GM18861 (cell line): ENCODE results near the gene MKRN2.
"Not testable (repeated sequence)": the region's sequence is repeated elsewhere in the genome, so short reads cannot be mapped to it uniquely, and the experiment has no call there.

Experiments
- ATAC-seq: cut with Tn5 transposase; IDR thresholded peaks from one replicate; pipeline ENCODE4 v1.9.1; 2021; ENCODE audit not compliant: unreplicated experiment

The MKRN2 gene, protein sequence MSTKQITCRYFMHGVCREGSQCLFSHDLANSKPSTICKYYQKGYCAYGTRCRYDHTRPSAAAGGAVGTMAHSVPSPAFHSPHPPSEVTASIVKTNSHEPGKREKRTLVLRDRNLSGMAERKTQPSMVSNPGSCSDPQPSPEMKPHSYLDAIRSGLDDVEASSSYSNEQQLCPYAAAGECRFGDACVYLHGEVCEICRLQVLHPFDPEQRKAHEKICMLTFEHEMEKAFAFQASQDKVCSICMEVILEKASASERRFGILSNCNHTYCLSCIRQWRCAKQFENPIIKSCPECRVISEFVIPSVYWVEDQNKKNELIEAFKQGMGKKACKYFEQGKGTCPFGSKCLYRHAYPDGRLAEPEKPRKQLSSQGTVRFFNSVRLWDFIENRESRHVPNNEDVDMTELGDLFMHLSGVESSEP

DNA sequence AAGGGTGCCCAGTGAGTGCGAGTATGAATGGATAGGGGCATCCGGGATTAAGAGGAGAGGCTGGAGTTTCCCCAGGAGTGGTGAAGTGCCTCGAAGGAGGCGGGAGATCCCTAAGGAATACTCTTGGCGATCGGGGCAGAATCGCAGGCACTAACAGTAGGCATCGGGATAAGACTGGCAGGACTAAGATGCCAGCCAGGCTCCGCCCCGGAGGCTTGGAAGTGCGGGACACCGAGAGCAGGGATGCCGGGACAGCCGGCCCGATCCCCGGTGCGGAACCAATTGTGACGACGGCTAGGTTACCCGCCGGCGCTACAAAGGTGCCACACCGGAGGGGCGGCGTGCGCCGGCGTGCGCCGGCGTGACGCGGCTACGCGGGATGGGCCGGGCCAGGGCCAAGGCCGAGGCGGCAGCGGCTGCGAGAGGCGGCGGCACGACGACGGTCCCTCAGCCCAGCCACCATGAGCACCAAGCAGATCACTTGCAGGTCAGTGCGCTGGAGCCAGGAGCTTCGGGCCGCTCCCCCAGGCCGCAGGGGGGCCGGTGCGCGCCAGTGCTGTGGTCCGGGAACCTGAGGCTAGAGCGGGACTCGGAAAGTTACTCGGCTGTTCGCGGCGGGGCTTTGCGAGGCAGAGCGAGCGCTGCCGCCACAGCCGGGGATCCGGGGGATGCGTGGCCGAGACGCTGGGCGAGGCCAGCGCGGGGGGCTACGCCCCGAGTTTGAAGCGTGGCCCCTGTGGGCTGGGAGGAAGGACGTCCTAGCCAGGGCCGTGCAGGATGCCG lies at the start of gene MKRN2:
MKRN2 (plus strand) TSS at position 398 of the 783 bp plus-strand sequence; CDS start at position 462, 64 bp downstream.
- peak; percentile 72 for ATAC-seq

DNA sequence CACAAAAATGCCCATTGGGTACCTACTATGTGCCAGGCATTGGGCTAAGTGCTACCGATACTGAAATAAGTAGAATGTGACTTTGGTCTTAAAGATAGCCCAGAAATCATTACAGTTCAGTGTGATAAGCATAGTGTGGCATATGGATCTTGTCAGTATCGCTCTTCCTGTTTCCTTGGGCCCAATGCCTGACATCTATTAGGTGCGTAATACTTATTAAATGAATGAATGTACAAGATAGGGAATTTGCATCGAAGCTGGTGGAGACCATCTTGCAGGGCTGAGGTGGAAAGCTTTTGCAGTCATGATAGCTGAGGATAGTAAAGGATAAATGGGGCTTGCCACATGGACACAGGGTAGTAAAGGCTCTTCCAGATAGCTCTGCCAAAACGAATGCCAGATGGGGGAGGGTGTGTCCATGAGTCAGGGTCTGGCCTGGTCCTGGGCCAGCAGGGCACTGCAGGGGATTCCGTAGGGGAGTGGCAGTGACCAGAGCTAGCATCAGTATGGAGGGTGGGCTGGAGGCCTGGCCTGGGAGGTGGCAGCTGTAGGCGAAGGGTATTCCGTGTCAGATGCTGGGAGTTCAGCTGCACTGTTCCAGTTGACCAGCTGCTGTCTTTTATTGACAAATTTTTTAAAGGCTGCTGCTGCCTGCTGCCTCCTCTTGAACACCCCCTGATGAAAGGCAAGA lies 49.2 kb upstream of the MKRN2 start:
- no peak for ATAC-seq

DNA sequence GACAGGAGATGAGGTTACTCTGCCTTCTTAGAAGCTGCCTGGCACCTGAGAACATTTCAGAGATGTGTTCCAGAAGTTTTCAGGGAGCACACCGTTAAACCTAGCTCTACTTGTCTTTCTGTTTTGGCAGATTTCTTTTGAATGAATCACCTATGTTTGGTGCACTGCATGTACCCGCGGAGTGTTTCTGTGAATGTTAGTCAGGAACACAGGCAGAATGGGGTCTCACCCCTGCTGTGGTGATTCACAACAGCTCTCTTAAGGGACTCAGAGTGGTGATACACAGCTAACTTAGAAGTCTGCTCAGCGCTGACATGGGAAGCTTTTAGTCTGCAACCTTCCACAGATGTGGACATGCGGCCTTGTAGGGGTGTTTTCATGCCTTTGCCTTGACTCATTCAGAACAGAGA lies 48.6 kb upstream of the MKRN2 start:
- no peak for ATAC-seq

DNA sequence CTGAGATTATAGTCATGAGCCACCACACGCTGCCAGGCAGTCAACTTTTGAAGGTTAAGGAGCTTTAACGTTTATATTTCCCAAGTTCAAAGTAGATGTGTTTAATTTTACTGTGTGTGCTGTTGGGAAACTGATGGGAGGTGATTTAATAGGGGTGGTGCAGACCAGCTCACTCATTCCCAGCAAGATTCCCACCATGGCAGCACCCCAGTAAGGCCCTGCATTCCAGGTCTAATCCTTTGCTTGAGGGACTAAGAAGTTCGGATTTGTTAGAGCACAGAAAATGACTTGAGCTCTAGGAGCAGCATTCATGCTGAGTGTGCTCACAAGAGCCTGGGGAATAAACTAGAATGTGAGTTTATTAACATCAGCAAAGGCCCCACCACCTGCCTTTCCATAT lies 47.4 kb upstream of the MKRN2 start:
- ATAC-seq, result no peak

DNA sequence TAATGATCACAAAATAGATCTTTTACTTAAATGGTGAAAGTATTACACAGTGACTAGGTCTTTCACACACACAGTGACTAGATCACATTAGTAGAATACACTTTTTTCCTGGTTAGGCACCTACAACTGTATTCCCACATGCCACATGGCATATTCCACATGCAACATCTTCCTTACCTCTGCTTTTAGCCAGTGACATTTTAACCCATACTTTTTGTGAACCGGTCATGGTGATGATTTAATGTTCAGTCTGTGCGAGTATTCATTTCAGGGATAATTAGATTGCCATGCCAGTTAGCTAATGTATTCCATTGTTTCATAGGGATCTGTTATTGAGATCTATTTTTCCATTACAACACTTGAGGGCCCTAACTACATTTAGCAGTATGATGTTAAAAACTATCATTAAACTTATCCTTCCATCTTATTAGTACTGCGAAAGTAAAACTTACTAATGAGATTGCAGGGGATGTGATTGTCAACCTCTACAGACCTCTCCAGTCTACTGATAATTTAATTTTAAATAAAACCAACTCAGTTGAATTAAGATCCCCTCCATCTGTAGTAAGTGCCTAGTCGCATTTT lies 44.3 kb upstream of the MKRN2 start:
- no peak for ATAC-seq

DNA sequence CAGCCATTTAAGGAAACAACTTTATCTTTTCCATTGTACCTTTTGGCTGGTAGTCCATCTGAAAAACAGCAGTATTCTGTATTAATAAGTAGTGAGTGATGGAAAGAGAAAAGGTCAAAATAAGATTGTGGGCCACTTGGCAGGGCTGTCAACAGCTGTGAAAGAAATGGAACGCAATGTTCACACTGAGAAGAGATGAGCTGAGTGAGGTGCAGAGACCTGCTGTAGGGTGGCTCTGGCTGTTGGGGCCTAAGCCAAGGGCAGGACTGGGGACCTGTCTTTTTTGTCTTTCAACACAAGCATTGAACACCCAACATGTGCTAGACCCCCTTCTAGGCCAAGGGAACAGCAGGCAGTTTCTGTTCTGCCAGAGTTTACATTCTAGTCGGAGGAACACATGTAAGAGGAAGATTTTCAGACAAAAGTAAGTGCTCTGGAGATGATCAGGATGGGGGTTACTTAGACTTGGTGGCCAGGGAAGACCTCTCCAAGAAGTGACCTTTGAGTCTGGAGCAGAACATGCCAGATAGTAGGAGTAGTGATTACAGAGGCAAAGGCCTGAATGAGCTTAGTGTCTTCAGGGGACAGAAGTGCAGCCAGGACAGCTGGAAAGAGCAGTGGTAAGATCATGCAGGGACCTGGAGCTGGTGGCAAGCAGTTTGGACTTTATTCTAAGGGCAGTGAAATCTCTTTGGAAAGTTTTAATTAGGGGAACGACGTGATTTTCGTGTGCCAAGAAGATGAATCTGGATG lies 43.0 kb upstream of the MKRN2 start:
- no peak for ATAC-seq

DNA sequence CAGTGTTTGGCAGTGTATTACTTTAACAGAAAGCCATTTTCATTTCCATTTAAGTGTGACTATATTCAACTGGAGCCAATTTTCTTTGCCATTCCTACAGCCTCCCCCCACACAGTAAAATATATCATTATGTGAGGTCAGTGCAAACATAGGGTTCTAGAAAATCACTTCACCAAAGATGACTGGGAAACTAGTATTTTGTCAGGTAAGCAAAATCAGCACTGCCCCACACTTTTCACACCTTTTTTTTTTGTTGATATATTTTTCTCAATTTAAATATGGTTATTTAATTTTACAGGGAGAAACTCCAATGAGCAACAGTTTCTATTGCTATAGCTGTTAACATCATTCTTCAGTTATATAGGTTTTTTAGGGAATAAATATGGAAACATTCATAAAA lies 41.3 kb upstream of the MKRN2 start:
- no peak for ATAC-seq

DNA sequence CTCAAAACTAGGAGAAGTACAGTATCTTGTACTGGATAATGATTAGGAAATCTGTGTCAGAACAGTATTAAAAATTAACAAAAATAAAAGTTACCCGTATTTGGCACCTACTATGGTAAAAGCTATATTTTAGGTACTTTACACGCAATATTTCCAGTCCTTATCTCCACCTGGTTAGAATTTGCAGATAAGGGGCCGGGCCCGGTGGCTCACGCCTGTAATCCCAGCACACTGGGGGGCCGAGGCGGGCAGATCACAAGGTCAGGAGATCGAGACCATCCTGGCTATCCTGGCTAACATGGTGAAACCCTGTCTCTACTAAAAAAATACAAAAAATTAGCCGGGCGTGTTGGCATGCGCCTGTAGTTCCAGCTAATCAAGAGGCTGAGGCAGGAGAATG lies 40.0 kb upstream of the MKRN2 start:
- no peak for ATAC-seq

DNA sequence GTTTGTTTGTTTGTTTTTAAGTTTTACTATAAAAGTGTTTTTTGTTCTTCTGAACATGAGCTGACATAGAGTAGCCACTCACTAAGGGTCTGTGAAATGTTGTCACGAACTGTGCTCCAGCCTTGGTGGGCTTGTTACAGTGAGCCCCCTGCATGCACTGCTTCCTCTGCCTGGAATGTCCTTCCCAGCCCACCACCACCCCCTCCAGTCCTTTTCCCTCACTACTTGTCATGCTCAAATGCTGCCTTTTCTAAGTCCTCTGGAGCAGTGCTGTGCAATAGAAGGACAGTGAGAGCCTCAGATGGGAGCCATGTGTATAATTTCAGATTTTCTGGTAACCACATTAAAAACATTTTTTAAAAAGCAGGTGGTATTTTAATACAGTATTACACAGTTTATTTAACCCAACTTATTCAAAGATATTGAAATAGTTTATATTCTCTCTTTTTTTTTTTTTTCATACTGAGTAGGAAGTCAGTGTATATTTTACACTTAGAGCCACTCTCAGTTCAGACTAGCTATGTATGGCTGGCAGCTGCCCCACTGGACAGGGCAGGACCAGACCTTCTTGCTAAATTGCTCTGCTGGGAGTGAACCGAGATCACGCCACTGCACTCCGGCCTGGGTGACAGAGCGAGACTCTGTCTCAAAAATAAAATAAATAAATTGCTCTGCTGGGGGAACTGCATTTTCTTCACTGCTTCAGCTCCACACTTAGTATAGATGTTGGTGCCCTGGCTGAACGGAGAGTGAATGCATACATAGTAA lies 38.4 kb upstream of the MKRN2 start:
- no peak for ATAC-seq

DNA sequence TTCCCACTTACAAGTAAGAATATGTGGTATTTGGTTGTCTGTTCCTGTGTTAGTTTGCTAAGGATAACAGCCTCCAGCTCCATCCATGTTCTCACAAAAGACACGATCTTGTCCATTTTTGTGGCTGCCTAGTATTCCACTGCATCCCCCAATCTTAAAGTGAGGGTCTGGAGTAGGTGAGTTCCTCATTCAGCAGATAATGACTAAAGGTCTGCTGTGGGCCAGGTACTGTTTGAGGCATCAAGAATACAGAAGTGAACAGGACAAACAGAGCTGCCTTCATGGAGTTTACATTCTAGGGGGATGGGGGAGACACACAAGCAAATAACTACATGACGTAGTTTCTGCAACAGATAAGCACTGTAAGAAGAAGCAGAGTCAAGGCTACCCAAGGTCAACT lies 35.9 kb upstream of the MKRN2 start:
- ATAC-seq, result no peak

DNA sequence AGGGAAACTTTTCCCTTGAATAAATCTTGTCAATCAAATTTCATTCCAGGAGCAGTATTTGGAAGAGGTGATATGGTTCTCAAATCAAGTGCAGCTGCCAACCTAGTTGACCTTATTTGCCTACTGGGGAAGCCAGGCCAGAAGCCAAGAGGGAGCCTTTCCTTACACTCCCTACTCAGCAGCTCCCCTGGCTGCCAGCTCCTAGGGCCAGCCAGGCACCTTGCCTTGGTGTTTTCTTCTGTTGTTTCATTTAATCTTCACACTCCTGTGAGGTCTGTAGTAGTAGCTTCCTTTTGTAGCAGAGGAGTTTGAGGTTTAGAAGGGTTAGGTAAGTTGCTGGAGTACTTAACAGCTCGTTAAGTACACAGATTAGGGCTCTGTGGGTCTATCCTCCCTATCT lies 34.2 kb upstream of the MKRN2 start:
- no peak for ATAC-seq

DNA sequence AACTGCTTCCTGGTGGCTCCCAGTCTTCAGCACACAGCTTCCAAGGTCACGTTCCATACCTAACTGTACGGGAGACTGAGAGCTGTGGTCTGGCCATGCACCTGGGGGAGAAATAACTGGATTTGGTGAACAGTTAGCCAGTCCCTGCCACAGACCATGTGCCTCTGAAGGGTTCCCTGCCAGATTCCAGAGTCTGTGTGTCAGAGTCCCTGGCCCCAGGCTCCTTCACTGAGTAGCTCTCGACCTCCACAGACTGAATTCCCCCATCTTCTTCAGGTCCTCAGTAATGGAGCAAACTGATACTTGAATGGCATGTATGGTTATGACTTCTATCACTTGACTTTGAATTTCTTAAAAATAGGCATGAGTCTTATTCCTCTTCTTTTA lies 29.1 kb upstream of the MKRN2 start:
- no peak for ATAC-seq

DNA sequence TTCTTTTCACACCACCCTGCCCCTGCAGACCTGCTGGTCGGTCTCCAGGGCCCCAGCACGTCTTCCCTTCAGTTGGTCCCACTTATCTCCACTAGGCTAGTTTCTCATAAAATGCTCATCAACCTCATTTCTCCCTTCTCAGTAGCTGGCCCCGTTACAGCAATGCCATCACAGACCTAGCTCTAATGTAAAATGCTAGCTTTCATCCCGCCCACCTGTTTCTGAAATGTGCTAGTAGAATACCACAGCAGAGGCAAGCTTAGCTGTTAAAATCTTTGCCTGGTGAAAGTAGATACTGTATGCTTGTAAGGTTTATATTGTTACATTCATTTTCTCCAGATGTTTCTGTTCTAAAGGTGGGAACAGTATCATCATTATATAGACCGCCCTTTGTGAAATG lies 24.7 kb upstream of the MKRN2 start:
- ATAC-seq, result no peak

DNA sequence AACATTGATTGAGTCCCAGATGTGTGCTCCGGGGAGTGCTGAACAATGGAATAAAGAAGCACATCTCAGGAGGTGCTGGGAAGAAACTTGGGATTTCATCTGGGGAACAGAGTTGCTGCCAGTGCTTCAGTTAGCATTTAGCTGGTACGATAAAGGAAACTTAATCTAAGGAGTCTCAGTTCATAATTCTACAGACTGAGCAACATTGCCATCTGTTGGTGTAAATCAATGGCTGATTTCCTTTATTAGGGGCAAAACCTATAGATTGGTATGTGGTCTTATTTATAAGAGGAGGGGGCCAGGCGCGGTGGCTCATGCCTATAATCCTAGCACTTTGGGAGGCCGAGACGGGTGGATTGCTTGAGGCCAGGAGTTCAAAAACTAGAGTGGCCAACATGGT lies 20.5 kb upstream of the MKRN2 start:
- no peak for ATAC-seq

DNA sequence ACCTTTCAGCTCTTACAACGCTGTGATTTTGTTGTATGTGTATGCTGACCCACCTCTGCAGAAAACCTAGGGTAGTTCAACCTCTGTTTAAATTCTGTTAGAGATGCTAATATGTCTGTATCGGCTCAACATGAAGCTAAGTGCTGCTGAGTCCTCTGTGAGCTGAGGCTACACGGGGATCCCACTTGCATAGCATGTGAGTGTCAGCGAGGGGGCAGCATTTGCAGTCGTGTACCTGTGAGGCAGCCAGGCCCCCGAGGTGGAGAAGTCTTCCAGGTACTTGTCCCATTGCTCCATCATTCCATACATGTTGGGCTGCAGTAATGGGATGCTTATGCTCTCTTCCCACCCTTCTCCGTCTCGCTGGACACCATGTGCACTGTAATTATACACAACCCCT lies 15.3 kb upstream of the MKRN2 start:
- no peak for ATAC-seq

DNA sequence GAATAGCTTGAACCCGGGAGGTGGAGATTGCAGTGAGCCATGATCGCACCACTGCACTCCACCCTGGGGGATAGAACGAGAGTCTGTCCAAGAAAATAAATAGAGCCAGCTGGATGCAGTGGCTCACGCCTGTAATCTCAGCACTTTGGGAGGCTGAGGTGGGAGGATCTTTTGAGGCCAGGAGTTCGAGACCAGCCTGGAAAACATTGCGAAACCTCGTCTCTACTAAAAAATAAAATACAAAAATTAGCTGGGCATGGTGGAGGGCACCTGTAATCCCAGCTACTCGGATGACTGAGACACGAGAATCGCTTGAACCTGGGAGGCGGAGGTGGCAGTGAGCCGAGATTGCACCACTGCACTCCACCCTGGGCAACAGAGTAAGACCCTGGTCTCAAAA lies 13.4 kb upstream of the MKRN2 start:
- ATAC-seq, result not testable (repeated sequence)

DNA sequence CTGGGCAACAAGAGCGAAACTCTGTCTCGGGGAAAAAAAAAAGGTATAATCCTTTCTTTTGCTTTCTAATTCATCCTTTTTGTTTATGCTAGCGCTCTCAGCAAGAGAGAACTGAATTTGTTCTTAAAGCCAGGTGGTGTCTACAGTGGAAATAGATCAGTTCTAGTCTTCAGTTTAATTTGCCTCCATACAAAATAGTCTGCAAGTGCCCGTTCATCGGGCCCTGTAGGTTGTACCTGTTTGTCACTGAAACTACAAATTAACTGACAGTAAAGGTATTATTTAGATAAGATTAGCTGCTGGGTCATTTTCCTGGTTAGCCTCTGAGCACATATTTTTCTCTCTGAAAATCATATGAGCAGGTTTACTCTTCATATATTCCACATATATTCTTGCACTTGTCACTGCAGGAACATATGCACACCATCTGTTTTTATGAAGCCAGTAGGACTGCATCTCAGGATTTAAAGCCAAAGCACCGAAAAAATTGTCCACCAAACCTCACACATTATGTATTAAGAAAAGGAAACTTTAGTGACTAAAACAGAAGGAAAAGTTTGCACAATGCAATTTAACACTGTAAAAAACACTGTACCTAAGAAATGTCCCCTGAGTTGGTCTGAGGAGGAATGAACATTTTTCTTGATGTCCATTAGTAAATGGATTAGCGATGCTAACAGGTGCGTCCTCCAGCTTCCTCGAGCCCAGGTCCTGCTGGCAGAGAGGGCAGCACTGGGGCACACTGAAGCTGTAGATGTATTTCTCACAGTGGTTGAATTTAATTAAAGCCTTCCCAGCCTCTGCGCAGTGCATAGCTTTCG lies 12.0 kb upstream of the MKRN2 start:
- ATAC-seq, result no peak

DNA sequence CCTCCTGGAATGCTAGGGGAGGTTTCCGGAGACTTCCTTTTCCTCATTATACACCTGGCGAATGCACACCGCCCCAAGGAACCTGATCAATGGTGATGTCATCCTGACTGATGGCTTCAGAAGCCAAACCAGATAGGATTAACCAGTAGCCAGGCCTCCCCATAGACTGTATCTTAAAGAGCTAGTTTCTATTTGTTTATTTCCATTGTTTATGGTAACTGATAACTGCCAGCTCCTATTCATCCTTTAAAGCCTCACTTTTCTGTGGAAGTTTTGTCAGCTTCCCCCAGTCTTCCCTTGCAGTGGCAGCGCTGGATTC lies 11.5 kb upstream of the MKRN2 start, which contains the start of gene MKRN2OS:
MKRN2OS (minus strand) TSS at position 27 of the 319 bp plus-strand sequence. CDS start 35 bp downstream, outside the sequence.
- no peak for ATAC-seq
